ENCODE data around the gene SLC10A4.
"Not testable (repeated sequence)": the region's sequence is repeated elsewhere in the genome, so short reads cannot be mapped to it uniquely, and the experiment has no call there.

The SLC10A4 gene

DNA sequence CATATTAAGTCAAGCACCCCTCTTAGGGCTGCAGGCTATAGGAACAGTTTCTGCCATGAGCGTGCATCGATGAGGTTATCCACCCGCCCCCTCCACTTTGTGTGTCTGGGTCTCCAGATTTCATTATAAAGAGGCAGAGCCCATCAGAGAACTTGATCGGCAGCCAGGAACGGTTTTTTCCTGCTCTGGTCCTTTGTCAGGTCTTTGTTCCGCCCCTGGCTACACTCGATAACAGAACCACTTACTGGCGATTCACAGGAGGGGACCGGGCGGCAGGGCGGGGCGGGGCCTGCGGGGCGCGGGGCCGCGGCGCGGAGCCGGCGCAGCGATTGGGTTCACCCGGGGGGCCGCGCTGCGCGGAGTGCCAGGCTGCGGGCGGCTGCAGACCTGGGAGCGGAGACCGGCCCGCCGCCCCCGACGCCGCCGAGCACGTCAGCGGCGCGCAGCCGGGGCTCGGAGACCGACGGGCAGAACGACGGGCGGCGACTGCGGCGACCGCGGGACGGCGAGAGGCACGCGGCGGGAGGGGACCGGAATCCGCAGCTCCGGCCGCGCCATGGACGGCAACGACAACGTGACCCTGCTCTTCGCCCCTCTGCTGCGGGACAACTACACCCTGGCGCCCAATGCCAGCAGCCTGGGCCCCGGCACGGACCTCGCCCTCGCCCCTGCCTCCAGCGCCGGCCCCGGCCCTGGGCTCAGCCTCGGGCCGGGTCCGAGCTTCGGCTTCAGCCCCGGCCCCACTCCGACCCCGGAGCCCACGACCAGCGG lies at the start of gene SLC10A4:
TSS of gene SLC10A4 (plus strand) at position 338 of the 771 bp plus-strand sequence. CDS start at position 557, 219 bp downstream.
- Mint-ChIP-seq H3K36me3 (ENCODE audit: low read depth) (no peaks in the 10 kb centered on the region), H3K27ac (no peak within 1 kb of the TSS), H3K27me3 (ENCODE audit: low read depth) (peaks cover 72% of the 10 kb centered on the region), H3K4me3 (peak within 1 kb of the TSS; percentile 55), H3K4me1 (ENCODE audit: low read depth) (peaks cover 9% of the 10 kb centered on the region), H3K9me3 (no peaks in the 10 kb centered on the region)
- DNase-seq (ENCODE audit: low spot score), result no peak

- H3K36me3 Mint-ChIP-seq (ENCODE audit: low read depth), result no peaks in the 10 kb centered on the region
- DNase-seq (ENCODE audit: low spot score), result no peak
- H3K4me3 Mint-ChIP-seq, result no peak overlapping the region
- H3K27ac Mint-ChIP-seq, result no peak overlapping the region
- peaks cover 7% of the 10 kb centered on the region for H3K4me1 Mint-ChIP-seq (ENCODE audit: low read depth)
- no peaks in the 10 kb centered on the region for H3K9me3 Mint-ChIP-seq
- H3K27me3 Mint-ChIP-seq (ENCODE audit: low read depth), result peaks cover 25% of the 10 kb centered on the region
These were observed 46.8 kb upstream of the SLC10A4 start for GRCh38 chr4:48436318-48436717.

- Mint-ChIP-seq H3K4me3 (no peak overlapping the region), H3K4me1 (ENCODE audit: low read depth) (no peaks in the 10 kb centered on the region), H3K27ac (no peak overlapping the region), H3K27me3 (ENCODE audit: low read depth) (peaks cover 26% of the 10 kb centered on the region), H3K36me3 (ENCODE audit: low read depth) (no peaks in the 10 kb centered on the region), H3K9me3 (no peaks in the 10 kb centered on the region)
- DNase-seq (ENCODE audit: low spot score), result no peak
These were observed 43.2 kb upstream of the SLC10A4 start for GRCh38 chr4:48439988-48440387.

- not testable (repeated sequence) for H3K9me3 Mint-ChIP-seq; H3K36me3 Mint-ChIP-seq (ENCODE audit: low read depth); H3K4me1 Mint-ChIP-seq (ENCODE audit: low read depth); DNase-seq (ENCODE audit: low spot score); H3K4me3 Mint-ChIP-seq
- Mint-ChIP-seq H3K27ac (peak overlapping the region; percentile 35), H3K27me3 (ENCODE audit: low read depth) (peaks cover 26% of the 10 kb centered on the region)
These were observed 42.2 kb upstream of the SLC10A4 start for GRCh38 chr4:48440914-48441313.

- no peak overlapping the region for H3K27ac Mint-ChIP-seq
- no peaks in the 10 kb centered on the region for H3K4me1 Mint-ChIP-seq (ENCODE audit: low read depth)
- no peaks in the 10 kb centered on the region for H3K9me3 Mint-ChIP-seq
- H3K27me3 Mint-ChIP-seq (ENCODE audit: low read depth), result peaks cover 6% of the 10 kb centered on the region
- DNase-seq (ENCODE audit: low spot score), result no peak
- H3K36me3 Mint-ChIP-seq (ENCODE audit: low read depth), result no peaks in the 10 kb centered on the region
- H3K4me3 Mint-ChIP-seq, result no peak overlapping the region
These were observed 37.4 kb upstream of the SLC10A4 start for GRCh38 chr4:48445704-48446103.

- Mint-ChIP-seq H3K27me3 (ENCODE audit: low read depth) (peaks cover 2% of the 10 kb centered on the region), H3K9me3 (no peaks in the 10 kb centered on the region), H3K36me3 (ENCODE audit: low read depth) (no peaks in the 10 kb centered on the region)
These were observed 36.5 kb upstream of the SLC10A4 start for GRCh38 chr4:48446642-48447041.

DNA sequence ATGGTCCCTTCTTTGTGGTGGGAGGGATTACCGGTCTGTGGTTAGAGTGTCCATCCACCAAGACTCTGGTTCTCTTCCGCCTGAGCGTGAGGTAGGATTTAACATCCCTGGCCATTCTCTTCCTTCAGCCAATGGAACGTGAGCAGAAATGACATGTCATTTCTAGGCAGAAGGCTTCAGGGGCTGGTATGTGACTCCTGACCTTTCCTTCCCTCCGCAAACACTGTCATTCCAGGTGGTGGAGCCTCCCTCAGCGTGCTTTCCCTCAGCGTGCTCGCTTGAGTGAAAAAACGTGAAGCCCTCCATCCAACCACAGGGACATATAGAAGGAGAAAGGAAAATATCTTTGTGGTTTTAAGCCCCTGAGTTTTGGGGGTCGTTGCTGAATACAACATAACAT lies 34.0 kb upstream of the SLC10A4 start:
- H3K27me3 Mint-ChIP-seq (ENCODE audit: low read depth), result no peaks in the 10 kb centered on the region
- H3K4me3 Mint-ChIP-seq, result no peak overlapping the region
- H3K4me1 Mint-ChIP-seq (ENCODE audit: low read depth), result no peaks in the 10 kb centered on the region
- H3K36me3 Mint-ChIP-seq (ENCODE audit: low read depth), result no peaks in the 10 kb centered on the region
- no peak for DNase-seq (ENCODE audit: low spot score)
- H3K9me3 Mint-ChIP-seq, result no peaks in the 10 kb centered on the region
- no peak overlapping the region for H3K27ac Mint-ChIP-seq

More at GRCh38 chr4:48446642-48447041, 36.5 kb upstream of the SLC10A4 start:
- Mint-ChIP-seq H3K4me1 (ENCODE audit: low read depth) (no peaks in the 10 kb centered on the region), H3K4me3 (no peak overlapping the region), H3K27ac (no peak overlapping the region)
- DNase-seq (ENCODE audit: low spot score), result no peak

DNA sequence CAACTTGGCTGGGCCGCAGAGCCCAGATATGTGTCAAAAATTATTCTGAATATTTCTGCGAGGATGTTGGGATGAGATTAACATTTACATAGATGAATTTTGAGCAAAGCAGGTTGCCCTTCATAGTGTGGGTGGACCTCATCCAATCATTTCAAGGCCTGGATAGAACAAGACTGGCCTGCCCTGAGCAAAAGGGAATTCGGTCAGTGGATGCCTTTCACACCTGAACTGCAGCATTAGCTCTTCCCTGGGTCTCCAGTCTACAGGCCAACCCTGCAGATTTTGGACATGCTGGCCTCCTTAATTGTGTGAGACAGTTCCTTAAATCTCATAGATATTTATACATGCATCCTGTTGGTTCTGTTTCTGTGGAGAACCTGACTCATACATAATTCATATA lies 32.4 kb upstream of the SLC10A4 start:
- no peaks in the 10 kb centered on the region for H3K9me3 Mint-ChIP-seq
- no peak for DNase-seq (ENCODE audit: low spot score)
- H3K4me3 Mint-ChIP-seq, result no peak overlapping the region
- H3K36me3 Mint-ChIP-seq (ENCODE audit: low read depth), result no peaks in the 10 kb centered on the region
- H3K4me1 Mint-ChIP-seq (ENCODE audit: low read depth), result no peaks in the 10 kb centered on the region
- H3K27me3 Mint-ChIP-seq (ENCODE audit: low read depth), result peaks cover 3% of the 10 kb centered on the region
- no peak overlapping the region for H3K27ac Mint-ChIP-seq

GRCh38 chr4:48451656-48452055 lies 31.5 kb upstream of the SLC10A4 start:
- not testable (repeated sequence) for H3K27me3 Mint-ChIP-seq (ENCODE audit: low read depth); H3K4me3 Mint-ChIP-seq; H3K9me3 Mint-ChIP-seq; H3K4me1 Mint-ChIP-seq (ENCODE audit: low read depth); H3K36me3 Mint-ChIP-seq (ENCODE audit: low read depth); H3K27ac Mint-ChIP-seq; DNase-seq (ENCODE audit: low spot score)

- H3K36me3 Mint-ChIP-seq (ENCODE audit: low read depth), result no peaks in the 10 kb centered on the region
- H3K4me3 Mint-ChIP-seq, result no peak overlapping the region
- no peaks in the 10 kb centered on the region for H3K4me1 Mint-ChIP-seq (ENCODE audit: low read depth)
- H3K27me3 Mint-ChIP-seq (ENCODE audit: low read depth), result peaks cover 14% of the 10 kb centered on the region
- no peaks in the 10 kb centered on the region for H3K9me3 Mint-ChIP-seq
- DNase-seq (ENCODE audit: low spot score), result no peak
- H3K27ac Mint-ChIP-seq, result no peak overlapping the region
These were observed 28.6 kb upstream of the SLC10A4 start for GRCh38 chr4:48454591-48454990.

DNA sequence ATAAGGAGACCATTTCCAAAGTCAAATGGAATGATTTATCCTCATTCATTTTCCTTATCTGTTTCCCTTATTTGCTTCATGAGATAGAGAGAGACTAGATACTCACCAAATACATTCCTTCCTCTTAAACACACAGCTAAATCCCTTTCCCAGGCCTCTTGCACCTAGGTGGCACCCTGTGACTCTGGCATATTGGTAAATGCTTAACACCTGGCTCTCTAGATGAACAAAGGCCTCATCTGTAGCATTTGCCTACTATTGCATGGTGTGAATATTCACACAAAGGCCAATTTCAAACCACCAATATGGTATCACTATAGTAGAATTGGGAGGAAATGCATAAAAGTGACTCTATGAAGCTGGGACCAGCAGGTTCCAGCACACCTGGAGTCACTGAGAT lies 22.1 kb upstream of the SLC10A4 start:
- H3K4me1 Mint-ChIP-seq (ENCODE audit: low read depth), result no peaks in the 10 kb centered on the region
- no peak overlapping the region for H3K27ac Mint-ChIP-seq
- H3K9me3 Mint-ChIP-seq, result no peaks in the 10 kb centered on the region
- no peaks in the 10 kb centered on the region for H3K36me3 Mint-ChIP-seq (ENCODE audit: low read depth)
- H3K4me3 Mint-ChIP-seq, result no peak overlapping the region
- no peak for DNase-seq (ENCODE audit: low spot score)
- H3K27me3 Mint-ChIP-seq (ENCODE audit: low read depth), result peaks cover 12% of the 10 kb centered on the region

- Mint-ChIP-seq H3K36me3 (ENCODE audit: low read depth) (no peaks in the 10 kb centered on the region), H3K4me1 (ENCODE audit: low read depth) (no peaks in the 10 kb centered on the region), H3K27ac (no peak overlapping the region), H3K27me3 (ENCODE audit: low read depth) (peaks cover 7% of the 10 kb centered on the region), H3K4me3 (no peak overlapping the region), H3K9me3 (no peaks in the 10 kb centered on the region)
- DNase-seq (ENCODE audit: low spot score), result no peak
These were observed 20.8 kb upstream of the SLC10A4 start for GRCh38 chr4:48462363-48462762.

- Mint-ChIP-seq H3K9me3 (no peaks in the 10 kb centered on the region), H3K4me1 (ENCODE audit: low read depth) (no peaks in the 10 kb centered on the region), H3K36me3 (ENCODE audit: low read depth) (no peaks in the 10 kb centered on the region), H3K27ac (no peak overlapping the region), H3K27me3 (ENCODE audit: low read depth) (peaks cover 20% of the 10 kb centered on the region), H3K4me3 (no peak overlapping the region)
- no peak for DNase-seq (ENCODE audit: low spot score)
These were observed 15.7 kb upstream of the SLC10A4 start for GRCh38 chr4:48467442-48467841.

GRCh38 chr4:48467891-48468290 lies 15.3 kb upstream of the SLC10A4 start:
- Mint-ChIP-seq H3K4me1 (ENCODE audit: low read depth) (no peaks in the 10 kb centered on the region), H3K36me3 (ENCODE audit: low read depth) (no peaks in the 10 kb centered on the region), H3K9me3 (no peaks in the 10 kb centered on the region), H3K27ac (no peak overlapping the region), H3K4me3 (no peak overlapping the region), H3K27me3 (ENCODE audit: low read depth) (peaks cover 20% of the 10 kb centered on the region)
- no peak for DNase-seq (ENCODE audit: low spot score)

DNA sequence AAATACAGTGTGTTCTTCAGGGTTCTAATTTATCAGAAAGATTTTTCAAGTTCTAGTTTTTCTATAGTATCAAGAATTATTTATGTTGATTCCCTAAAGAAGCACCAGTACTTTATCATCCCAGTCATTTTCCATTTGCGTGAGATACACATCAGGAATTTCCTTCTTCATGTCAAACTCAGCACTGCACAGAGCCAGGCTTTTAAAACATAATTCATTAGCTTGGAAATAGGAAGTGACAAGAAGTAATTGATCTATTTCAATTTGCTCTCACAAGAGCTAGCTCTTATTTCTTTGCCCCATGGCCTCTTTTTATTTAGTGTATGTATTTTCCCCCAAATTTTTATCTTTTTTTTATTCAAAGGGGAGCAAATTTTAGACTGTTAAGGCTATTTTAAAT lies 13.0 kb upstream of the SLC10A4 start:
- no peak for DNase-seq (ENCODE audit: low spot score)

More for the DNA sequence above, 13.0 kb upstream of the SLC10A4 start:
- no peaks in the 10 kb centered on the region for H3K9me3 Mint-ChIP-seq
- H3K4me3 Mint-ChIP-seq, result no peak overlapping the region
- no peaks in the 10 kb centered on the region for H3K4me1 Mint-ChIP-seq (ENCODE audit: low read depth)
- H3K27ac Mint-ChIP-seq, result no peak overlapping the region
- H3K27me3 Mint-ChIP-seq (ENCODE audit: low read depth), result peaks cover 28% of the 10 kb centered on the region
- H3K36me3 Mint-ChIP-seq (ENCODE audit: low read depth), result no peaks in the 10 kb centered on the region

Data from T-helper 2 cell treated with Interferon-gamma antibody and Interleukin-4, amounts not matched to agents 5 μg/mL and 100 μg/mL, for 36 hours (primary cell).